ENCODE results near the gene SHISA8. TPM values are rescaled to one million over a fixed set of nuclear protein-coding genes. Genes with fewer than 3 reads are reported as not detected.
A peak's percentile ranks its signal among the peaks of the same experiment; 100 is the strongest.

SHISA8 gene
- total and polyA plus RNA-seq, 12 donors, result 0.16 to 4.6 (median 1.4) TPM

DNA sequence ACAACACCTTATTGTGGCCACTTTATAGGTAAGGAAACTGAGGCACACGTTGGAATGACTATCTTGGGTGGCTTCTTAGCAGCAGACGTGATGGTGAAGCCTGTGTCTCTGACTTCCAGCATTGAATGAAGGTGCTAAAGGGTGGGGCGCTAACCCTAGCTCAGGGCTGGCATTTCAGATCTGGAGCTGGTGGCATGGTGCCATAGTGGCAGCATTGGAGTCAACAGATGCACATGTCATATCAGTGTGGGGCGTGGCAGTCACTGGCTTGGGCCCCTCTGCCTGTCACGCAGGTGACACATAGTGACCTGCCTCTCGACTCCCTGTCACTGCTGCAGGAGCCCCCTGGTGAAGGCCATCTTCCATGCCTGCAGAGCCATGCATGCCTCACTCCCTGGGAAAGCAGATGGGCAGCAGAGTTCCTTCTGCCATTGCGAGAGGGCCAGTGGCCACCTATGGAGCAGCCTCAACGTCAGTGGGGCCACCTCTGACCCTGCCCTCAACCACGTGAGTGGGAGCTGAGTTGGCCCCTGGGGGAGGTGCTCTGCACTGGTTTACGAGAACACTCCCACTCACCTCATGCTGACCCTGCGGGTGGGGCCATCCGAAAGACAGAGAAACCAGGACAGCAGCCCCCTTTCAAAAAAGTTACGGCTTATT is 14.8 kb downstream of the SHISA8 start:
- ATAC-seq (peak in 7 of 8 donors; percentile 30 to 71 (median 43)), DNase-seq (peak in 1 of 2 donors; percentile 61)
- intact Hi-C loops (cut with DNase I), result no loop called here
- no peak overlapping the region for H3K4me3 ChIP-seq
- no peaks in the 10 kb centered on the region for H3K9me3 ChIP-seq
- H3K27me3 ChIP-seq, result no peaks in the 10 kb centered on the region
- peaks cover 0 to 100% (median 61%) of the 10 kb centered on the region in 9 donors for H3K36me3 ChIP-seq
- 72 to 78% methylated on average over 13 of the region's 13 CpGs for WGBS, 2 donors
- peaks cover 0 to 51% (median 24%) of the 10 kb centered on the region in 9 donors for H3K4me1 ChIP-seq
- H3K27ac ChIP-seq, result peak overlapping the region in 6 of 10 donors; percentile 17 to 79 (median 71)
- TF ChIP-seq, protein P1, sequence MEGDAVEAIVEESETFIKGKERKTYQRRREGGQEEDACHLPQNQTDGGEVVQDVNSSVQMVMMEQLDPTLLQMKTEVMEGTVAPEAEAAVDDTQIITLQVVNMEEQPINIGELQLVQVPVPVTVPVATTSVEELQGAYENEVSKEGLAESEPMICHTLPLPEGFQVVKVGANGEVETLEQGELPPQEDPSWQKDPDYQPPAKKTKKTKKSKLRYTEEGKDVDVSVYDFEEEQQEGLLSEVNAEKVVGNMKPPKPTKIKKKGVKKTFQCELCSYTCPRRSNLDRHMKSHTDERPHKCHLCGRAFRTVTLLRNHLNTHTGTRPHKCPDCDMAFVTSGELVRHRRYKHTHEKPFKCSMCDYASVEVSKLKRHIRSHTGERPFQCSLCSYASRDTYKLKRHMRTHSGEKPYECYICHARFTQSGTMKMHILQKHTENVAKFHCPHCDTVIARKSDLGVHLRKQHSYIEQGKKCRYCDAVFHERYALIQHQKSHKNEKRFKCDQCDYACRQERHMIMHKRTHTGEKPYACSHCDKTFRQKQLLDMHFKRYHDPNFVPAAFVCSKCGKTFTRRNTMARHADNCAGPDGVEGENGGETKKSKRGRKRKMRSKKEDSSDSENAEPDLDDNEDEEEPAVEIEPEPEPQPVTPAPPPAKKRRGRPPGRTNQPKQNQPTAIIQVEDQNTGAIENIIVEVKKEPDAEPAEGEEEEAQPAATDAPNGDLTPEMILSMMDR (IDR thresholded peaks at IDR 0.05), result no peak

DNA sequence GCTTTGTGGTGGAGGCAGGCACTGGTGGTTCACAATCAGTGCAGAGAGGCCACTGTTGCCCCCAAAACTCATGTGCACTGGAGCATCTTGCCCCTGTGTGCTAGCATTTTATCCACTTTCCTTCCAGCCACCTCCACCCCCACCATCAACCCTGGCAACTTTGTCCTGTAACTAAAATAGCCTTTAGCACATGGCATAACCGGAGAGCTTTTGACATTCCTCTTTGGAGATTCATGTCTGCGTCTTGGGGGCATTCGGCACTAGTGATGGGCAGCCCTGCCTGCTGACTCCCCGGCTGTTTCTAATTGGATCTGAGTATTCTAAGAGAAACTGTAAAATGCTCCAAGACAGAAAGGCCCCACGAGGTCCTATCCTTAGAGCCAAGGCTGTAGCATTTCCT is 15.8 kb downstream of the SHISA8 start:
- Histone ChIP-seq H3K4me1 (peaks cover 0 to 53% (median 24%) of the 10 kb centered on the region in 9 donors), H3K27me3 (no peaks in the 10 kb centered on the region), H3K36me3 (peaks cover 0 to 100% (median 60%) of the 10 kb centered on the region in 9 donors), H3K9me3 (no peaks in the 10 kb centered on the region), H3K4me3 (no peak overlapping the region), H3K27ac (peak overlapping the region in 8 of 10 donors; percentile 17 to 79 (median 60))
- peak in 7 of 8 donors; percentile 35 to 73 (median 67) for ATAC-seq
- 48 to 68% methylated on average over 5 of the region's 5 CpGs for WGBS, 2 donors
- intact Hi-C loops (cut with DNase I), result no loop called here
- peak in 1 of 2 donors; percentile 58 for DNase-seq
- TF ChIP-seq, protein P1 (IDR thresholded peaks at IDR 0.05), result no peak

DNA sequence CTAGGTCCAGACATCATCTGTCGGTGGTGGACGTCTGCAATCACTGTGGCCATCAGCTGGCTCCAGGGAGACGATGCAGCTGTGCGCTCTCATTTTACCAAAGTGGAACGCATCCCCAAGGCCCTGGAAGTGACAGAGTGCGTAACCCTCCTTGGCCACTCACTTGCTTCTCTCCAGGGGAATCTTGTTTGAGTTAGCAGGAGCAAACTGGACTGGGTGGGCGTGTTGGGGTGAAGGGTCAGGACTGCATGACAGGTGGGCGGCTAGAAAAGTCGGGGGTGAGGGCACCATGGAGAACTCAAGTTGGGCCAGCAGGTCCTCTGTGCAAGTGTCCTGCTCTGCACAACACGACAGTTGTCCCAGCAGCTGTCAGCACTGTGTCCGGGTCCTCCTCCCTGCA is 16.2 kb downstream of the SHISA8 start:
- peak in 4 of 8 donors; percentile 1 to 40 (median 8) for ATAC-seq
- Histone ChIP-seq H3K27ac (peak overlapping the region in 6 of 10 donors; percentile 36 to 79 (median 71)), H3K9me3 (no peaks in the 10 kb centered on the region), H3K27me3 (no peaks in the 10 kb centered on the region), H3K4me3 (no peak overlapping the region), H3K4me1 (peaks cover 0 to 53% (median 27%) of the 10 kb centered on the region in 9 donors), H3K36me3 (peaks cover 0 to 100% (median 63%) of the 10 kb centered on the region in 9 donors)
- intact Hi-C loops (cut with DNase I), result no loop called here
- no peak for DNase-seq
- TF ChIP-seq, protein P1 (IDR thresholded peaks at IDR 0.05), result no peak
- WGBS, 2 donors, result 61 to 70% methylated on average over 11 of the region's 11 CpGs

DNA sequence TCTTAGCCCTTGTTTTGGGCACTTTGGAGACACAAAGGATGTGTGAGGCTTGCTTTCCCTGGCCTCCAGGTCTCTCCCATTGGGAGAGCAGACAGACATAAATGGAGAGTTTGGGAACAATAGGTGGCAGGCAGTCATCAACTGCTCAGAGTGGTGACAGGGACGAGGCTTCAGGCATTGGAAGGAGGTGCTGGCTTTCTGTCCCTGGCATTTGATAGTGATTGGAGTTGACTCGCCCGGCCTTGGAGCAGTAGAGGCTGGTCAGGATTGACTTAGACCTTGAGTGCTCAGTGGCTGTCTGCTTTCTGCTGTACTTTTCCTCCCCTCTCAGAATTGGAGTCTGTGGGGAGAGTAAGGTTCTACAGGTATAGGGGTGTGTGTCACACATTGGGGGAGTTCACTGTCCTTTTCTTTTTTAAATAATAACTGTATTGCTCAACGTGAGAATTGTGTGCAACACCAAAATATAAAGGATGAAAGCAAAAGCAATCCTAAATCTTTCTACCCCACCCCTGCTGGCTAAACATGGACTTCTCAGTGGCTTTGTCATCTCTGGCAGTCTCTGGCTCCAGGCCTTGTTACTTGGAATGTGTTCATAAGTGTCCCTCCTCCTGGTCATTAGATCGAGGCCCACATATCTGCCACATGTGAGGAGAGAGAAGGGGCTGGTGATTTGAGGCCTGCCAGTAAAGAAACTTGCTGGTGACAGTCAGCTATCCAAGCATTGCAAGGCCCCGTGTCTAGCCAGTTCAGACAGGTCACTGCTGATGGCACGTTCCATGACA is 21.1 kb downstream of the SHISA8 start:
- H3K9me3 ChIP-seq, result no peaks in the 10 kb centered on the region
- 53 to 69% methylated on average over 7 of the region's 7 CpGs for WGBS, 2 donors
- no peak overlapping the region for H3K4me3 ChIP-seq
- ATAC-seq (peak in 5 of 8 donors; percentile 43 to 53 (median 50)), DNase-seq (no peak)
- H3K27ac ChIP-seq, result peak overlapping the region in 8 of 10 donors; percentile 22 to 65 (median 40)
- H3K27me3 ChIP-seq, result no peaks in the 10 kb centered on the region
- H3K4me1 ChIP-seq, result peaks cover 0 to 55% (median 18%) of the 10 kb centered on the region in 9 donors
- peaks cover 0 to 100% (median 45%) of the 10 kb centered on the region in 9 donors for H3K36me3 ChIP-seq
- TF ChIP-seq, protein P1 (IDR thresholded peaks at IDR 0.05), result no peak
- intact Hi-C loops (cut with DNase I), result loop anchor here in 1 of 10 donors (5.0 kb wide), 1 partner anchor 36 kb away; no protein-coding TSS in a partner anchor

Data from heart right ventricle (tissue), 16 donors.